ENCODE measurements around the gene EXT2.

Gene EXT2

GRCh38 chr11:44192462-44193100 is 97.1 kb downstream of the EXT2 start:
- no peak for TF ChIP-seq CTCF (IDR thresholded peaks at IDR 0.05)

- TF ChIP-seq CTCF (IDR thresholded peaks at IDR 0.05) = no peak
These were observed 98.4 kb downstream of the EXT2 start for GRCh38 chr11:44193856-44194255.

- no peak for TF ChIP-seq CTCF (IDR thresholded peaks at IDR 0.05)
These were observed 102.8 kb downstream of the EXT2 start for GRCh38 chr11:44198146-44198724.

GRCh38 chr11:44199298-44199697 is 103.8 kb downstream of the EXT2 start:
- TF ChIP-seq CTCF (IDR thresholded peaks at IDR 0.05) = no peak

- TF ChIP-seq CTCF (IDR thresholded peaks at IDR 0.05) = no peak
These were observed 104.3 kb downstream of the EXT2 start for GRCh38 chr11:44199816-44200215.

- no peak for TF ChIP-seq CTCF (IDR thresholded peaks at IDR 0.05)
These were observed 108.0 kb downstream of the EXT2 start for GRCh38 chr11:44203270-44204043.

- TF ChIP-seq CTCF (IDR thresholded peaks at IDR 0.05) = no peak
These were observed 109.9 kb downstream of the EXT2 start for GRCh38 chr11:44205352-44205751.
